SK-N-MC (cell line): ENCODE results near the gene SP140L.

ENCODE experiments used
- DNase-seq: peaks from one replicate; pipeline ENCODE4 v3.0.0-alpha.2; 2011; ENCODE audit warnings: low read depth, low spot score
- H3K27ac ChIP-seq: fragments of 200-600 bp; sonication (generic); 2 replicates; pipeline ENCODE4 v1.5.1; 2016; ENCODE audit warnings: mixed run types
- H3K36me3 ChIP-seq: fragments of 200-600 bp; sonication (generic); 2 replicates; pipeline ENCODE4 v1.6.1; 2017; ENCODE audit warnings: antibody characterized with exemption, low read length, mixed read lengths; ENCODE audit not compliant: insufficient read depth
- H3K4me3 ChIP-seq: fragments of 200-600 bp; sonication (generic); 2 replicates; pipeline ENCODE4 v1.5.1; 2016
- H3K9ac ChIP-seq: fragments of 200-600 bp; sonication (generic); 2 replicates; pipeline ENCODE4 v1.8.0; 2017; ENCODE audit warnings: mixed run types, mixed read lengths; ENCODE audit not compliant: insufficient read length
- H3K9me3 ChIP-seq: fragments of 200-600 bp; sonication (generic); 2 replicates; pipeline ENCODE4 v1.6.1; 2017; ENCODE audit warnings: low read depth, mild to moderate bottlenecking, antibody characterized with exemption, low read length, moderate library complexity, mixed read lengths
- EZH2 ChIP-seq: fragments of 200-600 bp; sonication (generic); IDR thresholded peaks from one replicate; pipeline ENCODE4 v1.6.1; 2017; ENCODE audit warnings: antibody characterized with exemption
- FOXP2 ChIP-seq: optimal IDR thresholded peaks from 2 replicates; pipeline ENCODE3; 2011; ENCODE audit warnings: mild to moderate bottlenecking, moderate library complexity; ENCODE audit not compliant: insufficient read depth; ENCODE audit errors: extremely low read length, control extremely low read depth
- POLR2AphosphoS5 ChIP-seq: IDR thresholded peaks from 2 replicates; pipeline ENCODE4 v1.6.1; 2012; ENCODE audit warnings: mild to moderate bottlenecking, low read depth, low read length, borderline replicate concordance

SP140L gene

DNA sequence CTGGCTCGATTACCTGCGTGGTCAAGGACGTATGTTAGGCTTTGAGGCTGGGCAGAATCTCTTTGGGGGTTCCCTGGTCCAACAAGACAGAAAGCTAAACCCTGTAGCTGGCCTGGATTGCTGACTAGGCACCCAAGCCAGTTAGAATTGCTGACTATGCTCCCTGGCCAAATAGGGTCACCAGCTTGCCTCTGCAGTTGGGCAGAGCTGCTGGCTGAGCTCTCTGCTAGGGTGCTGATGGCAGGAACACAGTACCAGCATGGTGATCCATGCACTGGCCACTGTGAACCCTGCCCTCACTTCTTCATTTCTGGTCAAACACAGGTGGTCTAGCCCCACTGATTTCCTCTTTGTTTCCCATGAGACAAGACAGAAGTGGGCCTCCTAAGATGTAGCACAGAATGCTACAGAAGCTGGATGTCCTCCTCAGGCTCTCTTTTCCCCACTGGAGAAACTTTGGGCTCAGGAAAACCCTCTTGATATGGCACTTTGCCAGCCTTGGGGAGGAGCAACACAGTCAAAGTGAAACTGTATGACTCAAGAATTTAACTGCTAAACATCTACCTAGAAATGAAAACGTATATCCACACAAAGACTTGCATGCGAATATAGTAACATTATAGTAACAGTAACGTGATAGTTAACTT is 20.8 kb downstream of the SP140L start:
- Histone ChIP-seq H3K9ac (no peak overlapping the region), H3K36me3 (no peaks in the 10 kb centered on the region), H3K9me3 (no peaks in the 10 kb centered on the region), H3K27ac (no peak overlapping the region), H3K4me3 (no peak overlapping the region)
- DNase-seq, result no peak
- TF ChIP-seq FOXP2 (no peak), EZH2 (no peak), POLR2AphosphoS5 (no peak)

DNA sequence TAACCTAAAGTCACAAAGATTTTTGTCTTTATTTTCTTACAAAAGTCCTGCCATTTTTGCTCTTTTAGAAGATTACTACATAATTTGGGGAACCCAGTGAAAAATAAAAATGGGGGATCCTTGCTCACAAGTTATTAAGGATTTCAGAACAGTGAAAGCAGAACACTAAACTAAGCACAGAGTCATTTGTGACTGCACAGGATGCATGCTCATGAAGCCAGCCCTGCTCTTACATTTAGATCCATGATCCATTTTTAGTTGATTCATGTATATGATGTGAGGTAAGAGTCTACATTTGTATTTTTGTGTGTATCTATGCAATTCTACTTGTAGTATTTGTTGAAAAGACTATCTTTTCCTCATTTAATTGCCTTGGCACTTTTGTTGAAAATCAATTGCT is 21.8 kb downstream of the SP140L start:
- TF ChIP-seq FOXP2, result no peak

DNA sequence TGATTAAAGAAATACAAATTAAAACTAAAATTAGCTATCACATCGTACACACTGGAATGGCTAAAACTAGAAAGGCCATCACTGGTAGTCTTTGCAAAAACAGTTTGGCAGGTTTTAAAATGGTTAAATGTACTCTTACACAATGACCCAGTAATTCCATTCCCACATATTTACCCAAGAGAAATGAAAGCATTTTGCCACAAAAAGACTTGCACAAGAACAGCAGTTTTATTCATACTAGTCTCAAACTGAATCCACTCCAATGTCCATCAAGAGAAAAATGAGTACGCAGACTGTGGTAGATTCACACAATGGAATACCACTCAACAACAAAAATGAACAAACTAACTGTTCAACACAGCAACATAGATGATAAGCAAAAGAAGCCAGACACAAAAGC is 29.1 kb downstream of the SP140L start:
- no peak for TF ChIP-seq EZH2
- TF ChIP-seq POLR2AphosphoS5, result no peak
- no peak for TF ChIP-seq FOXP2
- no peak overlapping the region for H3K4me3 ChIP-seq
- no peaks in the 10 kb centered on the region for H3K9me3 ChIP-seq
- no peak overlapping the region for H3K27ac ChIP-seq
- no peak overlapping the region for H3K9ac ChIP-seq
- no peak for DNase-seq
- H3K36me3 ChIP-seq, result no peaks in the 10 kb centered on the region

More for the DNA sequence above, 21.8 kb downstream of the SP140L start:
- no peaks in the 10 kb centered on the region for H3K9me3 ChIP-seq
- no peak overlapping the region for H3K4me3 ChIP-seq
- no peaks in the 10 kb centered on the region for H3K36me3 ChIP-seq
- H3K9ac ChIP-seq, result no peak overlapping the region
- no peak overlapping the region for H3K27ac ChIP-seq
- DNase-seq, result no peak

DNA sequence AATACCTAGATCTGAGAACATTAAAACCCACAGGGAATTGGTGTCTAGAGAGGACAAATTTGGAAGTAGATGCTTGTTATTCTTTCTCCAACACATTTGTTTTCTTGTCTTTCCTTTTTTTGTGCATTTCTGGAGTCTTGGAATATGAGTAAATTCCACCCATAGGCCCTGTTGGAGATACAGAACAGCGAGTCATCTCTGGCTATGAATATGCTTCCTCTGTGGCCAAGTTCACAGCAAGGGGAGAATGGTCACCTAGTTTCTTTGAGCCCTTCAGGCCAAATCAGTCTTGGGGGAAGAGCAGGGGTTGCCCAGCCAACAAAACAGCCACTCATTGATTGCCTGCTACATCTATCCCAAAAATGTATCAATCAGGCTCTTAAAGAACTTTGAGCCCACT is 31.3 kb downstream of the SP140L start:
- no peak for DNase-seq
- H3K4me3 ChIP-seq, result no peak overlapping the region
- no peaks in the 10 kb centered on the region for H3K36me3 ChIP-seq
- no peak overlapping the region for H3K9ac ChIP-seq
- no peaks in the 10 kb centered on the region for H3K9me3 ChIP-seq
- no peak for TF ChIP-seq POLR2AphosphoS5
- TF ChIP-seq FOXP2, result no peak
- no peak for TF ChIP-seq EZH2
- H3K27ac ChIP-seq, result no peak overlapping the region

DNA sequence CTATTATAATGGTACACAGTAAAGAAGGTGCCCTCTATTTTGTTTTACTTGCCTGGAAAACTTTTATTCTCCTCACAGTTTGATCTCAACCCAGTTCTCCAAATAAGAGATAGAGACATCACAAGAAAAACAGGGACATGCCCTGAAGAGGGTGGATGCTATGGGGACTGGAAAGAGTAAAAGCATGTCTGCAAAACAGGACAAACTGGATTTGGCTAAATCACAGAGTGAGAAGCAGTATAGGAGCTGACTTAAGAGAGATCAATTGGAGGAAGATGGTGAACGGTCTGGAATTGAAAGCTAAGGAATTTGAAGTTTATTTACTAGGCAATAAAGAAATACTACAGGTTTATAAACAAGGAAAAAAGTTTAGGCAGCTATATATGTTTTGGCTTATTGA is 33.0 kb downstream of the SP140L start:
- H3K27ac ChIP-seq, result no peak overlapping the region
- TF ChIP-seq FOXP2 (no peak), POLR2AphosphoS5 (no peak)
- no peak overlapping the region for H3K4me3 ChIP-seq
- DNase-seq, result no peak
- no peaks in the 10 kb centered on the region for H3K36me3 ChIP-seq
- H3K9me3 ChIP-seq, result no peaks in the 10 kb centered on the region
- no peak overlapping the region for H3K9ac ChIP-seq

DNA sequence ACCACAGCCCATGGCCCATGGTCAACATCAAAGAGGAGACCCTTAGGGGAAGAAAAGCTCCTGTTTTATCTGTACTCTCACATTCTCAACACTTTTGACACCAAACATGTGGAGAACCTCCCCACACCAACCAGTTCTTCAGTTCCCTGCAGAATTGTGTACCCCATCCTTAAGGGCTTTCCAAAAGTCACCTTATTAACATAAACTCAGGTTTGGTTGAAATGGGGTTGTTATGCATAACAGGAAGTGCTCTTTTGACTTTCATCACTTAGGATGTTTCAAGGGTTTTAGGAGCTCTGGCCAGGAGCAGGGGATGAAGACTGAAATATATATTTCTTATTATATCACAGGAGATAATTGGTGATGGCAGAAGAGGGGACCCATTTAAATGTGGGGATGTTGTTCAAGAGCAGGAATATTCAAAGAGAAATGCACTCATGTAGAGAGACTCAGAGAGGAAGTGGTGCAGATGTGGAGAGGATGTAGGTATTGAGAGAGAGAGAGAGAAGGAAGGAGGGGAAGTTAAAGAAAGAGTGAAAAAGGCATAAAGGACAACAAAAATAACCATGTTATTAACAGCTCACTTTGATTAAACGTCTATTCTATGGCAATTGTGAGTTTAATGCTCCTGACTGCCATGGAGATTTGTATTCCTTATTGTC is 35.2 kb downstream of the SP140L start:
- no peak overlapping the region for H3K27ac ChIP-seq
- H3K36me3 ChIP-seq, result no peaks in the 10 kb centered on the region
- no peak overlapping the region for H3K9ac ChIP-seq
- no peak overlapping the region for H3K4me3 ChIP-seq
- H3K9me3 ChIP-seq, result no peaks in the 10 kb centered on the region
- TF ChIP-seq FOXP2 (no peak), POLR2AphosphoS5 (no peak), EZH2 (no peak)
- no peak for DNase-seq

DNA sequence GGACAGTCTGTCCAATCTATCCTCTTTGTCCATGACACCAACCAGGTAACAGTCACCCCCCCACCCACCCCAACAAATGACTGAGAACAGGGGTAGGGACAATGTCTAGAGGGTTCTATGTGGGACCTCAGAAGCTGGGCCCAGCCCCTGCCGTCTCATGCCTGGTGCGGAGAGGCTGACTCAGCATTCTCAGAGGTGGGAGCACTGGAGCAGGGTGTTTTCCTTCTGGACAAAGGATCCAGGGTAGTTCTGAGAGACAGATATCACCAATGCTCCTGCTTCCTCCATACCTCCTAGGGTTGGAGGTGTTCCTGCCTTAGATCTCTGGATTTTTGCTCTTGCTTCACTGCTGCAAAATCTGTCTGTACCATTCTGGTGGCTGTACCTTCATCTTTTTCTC is 55.1 kb downstream of the SP140L start:
- no peaks in the 10 kb centered on the region for H3K36me3 ChIP-seq
- H3K9ac ChIP-seq, result no peak overlapping the region
- no peak overlapping the region for H3K4me3 ChIP-seq
- no peak overlapping the region for H3K27ac ChIP-seq
- no peak for DNase-seq
- no peaks in the 10 kb centered on the region for H3K9me3 ChIP-seq
- TF ChIP-seq FOXP2 (no peak), POLR2AphosphoS5 (no peak), EZH2 (no peak)

DNA sequence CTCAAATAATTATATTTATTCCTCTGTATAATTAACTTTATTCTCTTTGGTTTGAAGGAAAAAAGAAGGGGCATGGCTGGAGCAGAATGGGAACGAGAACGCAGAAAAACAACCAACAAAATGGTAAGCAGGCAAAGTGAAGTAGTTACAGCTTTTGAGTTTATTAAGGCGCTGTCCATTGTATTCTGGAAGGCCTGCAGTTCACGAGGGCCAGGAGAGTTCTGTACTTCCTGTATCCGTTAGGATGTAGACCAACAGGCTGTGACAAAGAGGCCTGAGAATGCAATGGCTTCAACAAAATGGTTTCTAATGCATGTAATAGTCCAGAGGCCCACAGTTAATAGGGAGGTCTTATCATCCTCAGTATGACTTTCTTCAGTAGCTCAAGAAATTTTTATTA is 56.5 kb downstream of the SP140L start:
- no peak for DNase-seq
- no peaks in the 10 kb centered on the region for H3K9me3 ChIP-seq
- no peak overlapping the region for H3K9ac ChIP-seq
- no peak overlapping the region for H3K27ac ChIP-seq
- no peak overlapping the region for H3K4me3 ChIP-seq
- TF ChIP-seq EZH2 (no peak), POLR2AphosphoS5 (no peak), FOXP2 (no peak)
- H3K36me3 ChIP-seq, result no peaks in the 10 kb centered on the region

DNA sequence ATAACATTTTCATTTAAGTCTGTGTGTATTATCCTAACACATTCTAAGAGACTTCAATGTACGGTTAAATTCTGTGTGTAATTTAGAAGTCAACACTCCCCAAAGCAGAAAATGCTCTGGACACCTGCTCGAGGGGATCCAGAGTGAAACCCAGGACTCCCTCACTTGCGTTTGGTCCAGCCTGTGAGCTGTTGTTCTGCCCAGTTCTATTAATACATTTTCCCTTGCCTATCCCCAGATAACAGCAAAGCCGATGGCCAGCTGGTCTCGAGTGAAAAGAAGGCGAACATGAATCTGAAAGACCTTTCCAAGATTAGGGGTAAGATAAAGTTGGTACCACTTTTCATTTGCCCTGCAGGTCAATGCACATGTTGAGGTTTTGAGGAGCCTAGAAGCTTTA is 58.0 kb downstream of the SP140L start:
- TF ChIP-seq FOXP2 (no peak), POLR2AphosphoS5 (no peak), EZH2 (no peak)
- H3K9ac ChIP-seq, result no peak overlapping the region
- H3K4me3 ChIP-seq, result no peak overlapping the region
- no peak overlapping the region for H3K27ac ChIP-seq
- no peaks in the 10 kb centered on the region for H3K9me3 ChIP-seq
- DNase-seq, result no peak
- no peaks in the 10 kb centered on the region for H3K36me3 ChIP-seq
